Hippocampal formation (tissue), 2 donors: ENCODE measurements around the gene THOC6.

Source experiments
- DNase-seq, 2 donors: peaks; one replicate each; lab custom pipeline; 2025; lab: John Stamatoyannopoulos, UW

Gene THOC6

GRCh38 chr16:3015865-3016521 lies 7.8 kb upstream of the THOC6 start:
- DNase-seq = no peak

- no peak for DNase-seq
Observed at GRCh38 chr16:3017344-3017743, 6.5 kb upstream of the THOC6 start.

GRCh38 chr16:3017794-3018506 lies 5.9 kb upstream of the THOC6 start, which contains the start of gene CLDN6:
Gene CLDN6 (minus strand): TSS chr16:3018183. CDS start chr16:3016021, 2,162 bp downstream.
- no peak for DNase-seq

DNA sequence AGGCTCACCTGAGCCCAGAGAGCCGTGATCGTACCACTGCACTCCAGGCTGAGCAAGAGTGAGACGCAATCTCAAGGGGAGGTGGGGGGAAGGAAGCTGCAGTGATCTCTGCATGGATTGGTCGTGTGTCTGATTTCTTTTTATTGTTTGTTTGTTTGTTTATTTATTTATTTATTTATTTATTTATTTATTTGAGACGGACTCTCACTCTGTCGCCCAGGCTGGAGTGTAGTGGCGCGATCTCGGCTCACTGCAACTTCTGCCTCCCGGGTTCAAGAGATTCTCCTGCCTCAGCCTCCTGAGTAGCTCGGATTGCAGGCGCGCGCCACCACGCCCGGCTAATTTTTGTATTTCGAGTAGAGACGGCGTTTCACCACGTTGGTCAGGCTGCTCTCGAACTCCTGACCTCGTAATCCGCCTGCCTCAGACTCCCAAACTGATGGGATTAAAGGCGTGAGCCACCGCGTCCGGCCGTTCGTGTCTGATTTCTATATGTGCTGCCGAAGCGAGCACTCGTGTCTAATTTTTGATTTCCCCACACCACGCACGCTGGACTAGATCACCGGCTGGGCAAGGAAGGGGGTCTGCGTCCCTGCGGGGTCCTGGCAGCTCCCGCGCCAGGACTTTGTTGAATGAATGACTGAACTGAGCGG lies 4.1 kb upstream of the THOC6 start:
- DNase-seq = no peak

DNA sequence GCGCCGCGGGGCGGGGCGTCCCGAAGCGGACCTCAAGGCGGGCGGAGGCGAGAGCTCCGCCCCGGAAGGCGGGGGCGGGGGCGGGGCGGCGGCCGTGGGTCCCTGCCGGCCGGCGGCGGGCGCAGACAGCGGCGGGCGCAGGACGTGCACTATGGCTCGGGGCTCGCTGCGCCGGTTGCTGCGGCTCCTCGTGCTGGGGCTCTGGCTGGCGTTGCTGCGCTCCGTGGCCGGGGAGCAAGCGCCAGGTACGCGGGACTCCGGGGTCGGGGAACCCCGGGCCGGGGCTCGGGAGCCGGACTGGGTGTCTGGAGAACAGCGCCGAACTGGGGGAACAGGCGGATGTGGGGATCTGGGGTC lies 3.6 kb upstream of the THOC6 start, which contains the start of gene TNFRSF12A:
TNFRSF12A (plus strand) TSS at position 122 of the 357 bp plus-strand sequence; CDS start at position 152, 30 bp downstream.
- DNase-seq = peak in 1 of 2 donors; percentile 33

DNA sequence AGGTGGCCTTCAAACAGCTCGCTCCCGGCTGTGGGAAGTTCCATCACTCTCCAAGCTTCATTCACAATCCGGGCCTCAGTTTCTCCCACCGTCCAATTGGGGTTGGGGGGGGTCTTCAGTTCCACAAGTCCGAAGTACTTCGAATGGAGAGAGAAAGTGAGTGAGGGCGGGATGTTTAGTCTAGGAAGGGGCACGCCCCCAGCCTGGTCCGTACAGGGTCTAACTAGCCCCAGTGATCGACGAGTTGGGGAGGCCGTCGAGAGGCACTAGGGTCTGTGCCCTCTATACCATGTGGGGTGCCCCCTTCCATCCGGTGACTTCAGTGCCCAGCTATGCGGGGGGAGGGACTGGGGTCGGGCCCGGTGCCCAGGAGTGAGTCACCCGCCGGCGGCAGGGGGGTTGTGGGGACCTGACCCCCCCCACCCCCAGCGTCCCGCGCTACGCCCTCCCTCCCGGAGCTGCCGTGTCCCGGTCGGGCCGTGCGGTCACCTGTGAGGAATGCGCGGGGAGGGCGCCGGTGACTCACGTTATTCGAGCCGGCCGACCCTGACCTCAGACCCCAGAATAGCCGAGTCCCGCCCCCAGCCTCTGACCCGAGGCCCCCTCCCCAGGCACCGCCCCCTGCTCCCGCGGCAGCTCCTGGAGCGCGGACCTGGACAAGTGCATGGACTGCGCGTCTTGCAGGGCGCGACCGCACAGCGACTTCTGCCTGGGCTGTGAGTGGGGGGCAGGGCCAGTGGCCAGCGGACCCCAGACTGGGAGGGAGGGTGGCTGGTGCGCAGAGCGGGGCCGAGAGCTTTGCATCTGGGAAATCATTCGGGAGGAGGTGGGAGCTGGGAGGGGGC lies 3.0 kb upstream of the THOC6 start:
- DNase-seq = peak in 1 of 2 donors; percentile 24

DNA sequence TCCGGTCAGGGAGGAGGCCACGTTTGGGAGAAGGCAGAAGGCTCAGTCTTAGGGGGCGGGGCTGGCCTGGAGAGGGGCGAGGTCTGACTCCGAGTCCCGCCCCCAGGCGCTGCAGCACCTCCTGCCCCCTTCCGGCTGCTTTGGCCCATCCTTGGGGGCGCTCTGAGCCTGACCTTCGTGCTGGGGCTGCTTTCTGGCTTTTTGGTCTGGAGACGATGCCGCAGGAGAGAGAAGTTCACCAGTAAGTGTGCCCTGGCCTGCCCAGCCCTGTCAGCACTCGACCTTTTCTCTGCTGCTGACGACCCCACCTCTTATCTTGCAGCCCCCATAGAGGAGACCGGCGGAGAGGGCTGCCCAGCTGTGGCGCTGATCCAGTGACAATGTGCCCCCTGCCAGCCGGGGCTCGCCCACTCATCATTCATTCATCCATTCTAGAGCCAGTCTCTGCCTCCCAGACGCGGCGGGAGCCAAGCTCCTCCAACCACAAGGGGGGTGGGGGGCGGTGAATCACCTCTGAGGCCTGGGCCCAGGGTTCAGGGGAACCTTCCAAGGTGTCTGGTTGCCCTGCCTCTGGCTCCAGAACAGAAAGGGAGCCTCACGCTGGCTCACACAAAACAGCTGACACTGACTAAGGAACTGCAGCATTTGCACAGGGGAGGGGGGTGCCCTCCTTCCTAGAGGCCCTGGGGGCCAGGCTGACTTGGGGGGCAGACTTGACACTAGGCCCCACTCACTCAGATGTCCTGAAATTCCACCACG lies 2.2 kb upstream of the THOC6 start:
- no peak for DNase-seq

- DNase-seq = no peak
Observed at GRCh38 chr16:3022208-3022683, 1.6 kb upstream of the THOC6 start.

GRCh38 chr16:3022684-3023414 lies 986 bp upstream of the THOC6 start:
- DNase-seq = no peak

DNA sequence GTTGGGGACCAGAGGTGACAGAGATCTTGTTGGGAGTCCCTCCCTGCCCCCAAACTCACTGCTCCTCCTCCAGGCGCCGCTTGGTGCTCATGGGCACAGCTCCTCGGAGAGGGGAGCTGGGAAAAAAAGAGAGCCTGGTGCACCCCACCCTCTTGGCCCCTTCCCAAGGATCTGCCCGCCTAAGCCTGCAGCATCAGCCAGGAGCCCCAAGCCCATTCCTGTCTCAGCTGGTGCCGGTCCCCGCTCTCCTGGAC lies 493 bp upstream of the THOC6 start:
- no peak for DNase-seq

- DNase-seq = no peak
Observed at GRCh38 chr16:3025032-3026002, 1.5 kb downstream of the THOC6 start.

DNA sequence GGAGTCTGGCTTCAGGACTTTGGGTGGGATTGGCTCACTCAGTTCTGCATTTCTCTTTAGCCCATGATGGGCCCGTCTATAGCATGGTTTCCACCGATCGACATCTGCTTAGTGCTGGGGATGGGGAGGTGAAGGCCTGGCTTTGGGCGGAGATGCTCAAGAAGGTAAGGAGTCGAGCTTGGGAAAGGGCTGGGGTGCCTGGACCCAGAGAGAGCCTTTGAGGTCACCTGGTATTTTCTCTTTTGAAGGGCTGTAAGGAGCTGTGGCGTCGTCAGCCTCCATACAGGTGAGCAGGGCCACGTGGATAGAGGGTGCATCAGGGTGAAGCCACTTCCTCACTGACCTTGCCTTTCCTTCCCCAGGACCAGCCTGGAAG lies 2.2 kb downstream of the THOC6 start:
- DNase-seq = no peak

DNA sequence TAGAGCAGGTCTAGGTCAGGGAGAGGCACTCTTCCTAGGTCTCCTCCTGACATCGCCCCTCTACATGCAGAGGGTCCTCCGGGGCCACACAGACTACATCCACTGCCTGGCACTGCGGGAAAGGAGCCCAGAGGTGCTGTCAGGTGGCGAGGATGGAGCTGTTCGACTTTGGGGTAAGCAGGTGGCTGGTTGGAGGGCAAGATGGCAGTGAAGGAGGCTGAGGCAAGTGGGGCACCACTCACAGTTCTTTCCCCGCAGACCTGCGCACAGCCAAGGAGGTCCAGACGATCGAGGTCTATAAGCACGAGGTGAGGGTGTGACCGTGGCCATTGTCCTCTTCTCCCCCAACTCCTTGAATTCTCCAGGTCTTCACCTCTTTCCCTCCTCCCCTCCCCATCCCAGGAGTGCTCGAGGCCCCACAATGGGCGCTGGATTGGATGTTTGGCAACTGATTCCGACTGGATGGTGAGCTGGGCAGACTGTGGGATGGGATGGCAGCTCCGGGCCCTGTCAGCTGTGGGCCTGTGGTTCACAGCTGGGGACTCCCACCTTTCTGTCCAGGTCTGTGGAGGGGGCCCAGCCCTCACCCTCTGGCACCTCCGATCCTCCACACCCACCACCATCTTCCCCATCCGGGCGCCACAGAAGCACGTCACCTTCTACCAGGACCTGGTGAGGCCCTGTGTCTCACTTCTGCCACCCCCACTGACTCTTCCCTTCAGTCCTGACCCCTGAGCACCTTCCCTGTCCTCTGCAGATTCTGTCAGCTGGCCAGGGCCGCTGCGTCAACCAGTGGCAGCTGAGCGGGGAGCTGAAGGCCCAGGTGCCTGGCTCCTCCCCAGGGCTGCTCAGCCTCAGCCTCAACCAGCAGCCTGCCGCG lies 3.0 kb downstream of the THOC6 start:
- no peak for DNase-seq

- no peak for DNase-seq
Observed at GRCh38 chr16:3027489-3027795, 3.6 kb downstream of the THOC6 start.

DNA sequence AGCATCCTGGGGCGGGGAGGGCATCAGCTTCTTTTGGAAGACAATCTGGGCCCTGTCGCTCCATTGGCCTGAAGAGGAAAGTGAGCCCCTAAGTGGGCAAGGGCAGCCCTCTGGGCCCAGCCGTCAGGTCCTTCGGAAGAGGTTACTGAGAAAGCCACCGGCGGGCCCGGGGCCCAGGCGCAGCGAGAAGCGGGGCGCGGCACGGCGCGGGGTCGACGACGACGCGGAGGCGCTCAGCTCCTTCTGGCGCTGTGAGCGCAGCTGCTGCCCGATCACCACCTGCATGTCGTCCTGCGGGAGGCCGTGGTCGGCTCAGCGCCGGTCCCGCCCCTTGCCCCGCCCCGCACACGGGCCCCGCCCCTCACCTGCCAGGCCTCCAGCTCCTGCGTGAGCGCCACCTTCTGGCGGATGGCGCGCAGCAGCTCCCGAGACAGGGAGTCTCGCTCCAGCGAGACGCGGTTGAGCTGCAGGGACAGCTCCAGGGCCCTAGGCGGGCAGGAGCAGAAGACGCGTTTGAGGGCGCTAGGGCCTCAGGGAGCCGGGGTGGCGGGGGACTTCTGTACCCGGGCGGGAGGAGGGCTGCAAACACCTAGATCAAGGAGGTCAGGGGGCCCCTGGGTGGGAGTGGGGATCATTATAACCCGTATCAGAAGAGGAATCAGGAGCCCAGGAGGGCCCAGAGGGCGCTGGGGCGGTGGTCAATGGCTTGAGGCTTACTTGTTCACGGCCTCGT lies 4.3 kb downstream of the THOC6 start:
- DNase-seq = peak; percentile 17 to 47

GRCh38 chr16:3028716-3029319 lies 5.0 kb downstream of the THOC6 start:
- no peak for DNase-seq

DNA sequence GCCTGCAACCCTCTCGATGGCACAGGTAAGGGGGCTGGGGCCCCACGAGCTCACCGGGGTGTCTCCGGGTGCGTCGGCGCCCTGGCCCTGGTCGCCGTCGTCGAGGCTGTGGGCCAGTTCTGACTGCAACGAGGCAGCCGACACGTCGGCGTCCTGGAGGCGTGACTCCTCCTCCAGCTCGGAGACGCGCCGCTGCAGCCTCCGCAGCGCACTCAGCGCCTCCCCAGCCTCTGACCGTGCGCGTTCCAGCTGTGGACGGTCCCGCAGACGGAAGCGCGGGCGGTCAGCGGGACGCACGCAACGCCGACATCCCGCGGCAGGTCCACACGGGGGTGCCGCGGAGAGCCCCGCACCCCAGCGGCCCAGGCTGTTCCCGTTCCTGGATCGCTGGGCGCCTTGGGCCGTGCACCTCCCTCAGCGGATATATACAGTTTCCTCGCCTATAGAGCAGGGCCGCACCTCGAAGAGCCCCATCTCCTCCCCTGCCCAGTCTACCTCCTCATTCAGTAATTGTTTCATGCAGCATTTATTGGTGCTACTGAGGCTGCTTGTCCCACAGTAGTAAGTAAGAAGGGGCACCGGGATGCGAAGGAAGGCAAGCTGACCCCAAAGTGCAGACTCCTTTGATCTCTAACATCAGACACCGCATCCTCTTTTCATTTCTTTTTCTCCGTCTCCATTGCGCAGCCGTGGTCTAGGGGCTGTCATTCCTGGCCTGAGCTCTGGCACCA lies 5.8 kb downstream of the THOC6 start:
- DNase-seq = no peak
